SIG-M5 treated with dmso at 0.1 percent for 504 hours (cell line): ENCODE measurements around the gene KITLG.
"Not testable (repeated sequence)": the region's sequence is repeated elsewhere in the genome, so short reads cannot be mapped to it uniquely, and the experiment has no call there.

Source experiments
- DNase-seq: peaks from one replicate; lab custom pipeline; 2025; ENCODE audit not compliant: unreplicated experiment; lab: John Stamatoyannopoulos, UW

The KITLG gene, protein sequence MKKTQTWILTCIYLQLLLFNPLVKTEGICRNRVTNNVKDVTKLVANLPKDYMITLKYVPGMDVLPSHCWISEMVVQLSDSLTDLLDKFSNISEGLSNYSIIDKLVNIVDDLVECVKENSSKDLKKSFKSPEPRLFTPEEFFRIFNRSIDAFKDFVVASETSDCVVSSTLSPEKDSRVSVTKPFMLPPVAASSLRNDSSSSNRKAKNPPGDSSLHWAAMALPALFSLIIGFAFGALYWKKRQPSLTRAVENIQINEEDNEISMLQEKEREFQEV

DNA sequence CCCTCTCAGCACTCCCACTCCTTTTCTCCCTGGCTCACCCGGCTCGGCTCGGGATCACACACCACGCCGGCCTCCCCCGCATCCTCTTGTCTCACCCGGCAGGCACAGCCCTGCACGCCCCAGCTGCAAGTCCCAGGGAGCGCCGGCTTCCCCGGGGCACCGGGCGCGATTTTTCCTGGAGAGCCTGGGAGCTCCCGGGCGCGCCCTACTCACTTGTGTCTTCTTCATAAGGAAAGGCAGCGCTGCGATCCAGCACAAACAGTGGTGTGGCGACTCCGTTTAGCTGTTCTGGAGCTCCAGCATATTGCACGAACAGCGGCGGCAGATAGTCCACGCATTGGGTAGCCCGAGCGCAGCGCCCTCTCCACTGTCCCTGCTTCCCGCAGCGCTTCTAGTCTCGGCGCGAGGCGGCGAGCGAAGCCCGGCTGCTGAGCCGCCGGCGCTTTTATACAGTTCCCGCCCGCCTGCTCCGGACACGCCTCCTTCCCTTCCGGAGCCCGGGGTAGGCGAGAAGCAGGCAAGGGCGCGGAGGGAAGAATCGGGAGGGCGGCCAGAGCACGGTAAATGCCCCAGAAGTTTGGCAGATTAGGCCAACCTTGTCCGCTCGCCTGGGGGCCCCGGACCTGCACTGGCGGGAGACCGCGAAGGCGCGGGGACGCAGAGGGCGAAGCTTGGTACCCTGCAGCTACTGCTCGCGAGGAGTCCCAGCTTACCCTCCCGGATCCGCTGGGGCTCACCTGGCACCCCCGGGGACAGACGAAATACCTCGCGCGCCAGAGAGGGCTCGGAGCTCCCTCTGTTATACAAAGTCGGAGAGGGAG, at the start of gene KITLG:
KITLG (minus strand) TSS at position 421 of the 821 bp plus-strand sequence; CDS start at position 228, 193 bp downstream.
- peak; percentile 10 for DNase-seq

DNA sequence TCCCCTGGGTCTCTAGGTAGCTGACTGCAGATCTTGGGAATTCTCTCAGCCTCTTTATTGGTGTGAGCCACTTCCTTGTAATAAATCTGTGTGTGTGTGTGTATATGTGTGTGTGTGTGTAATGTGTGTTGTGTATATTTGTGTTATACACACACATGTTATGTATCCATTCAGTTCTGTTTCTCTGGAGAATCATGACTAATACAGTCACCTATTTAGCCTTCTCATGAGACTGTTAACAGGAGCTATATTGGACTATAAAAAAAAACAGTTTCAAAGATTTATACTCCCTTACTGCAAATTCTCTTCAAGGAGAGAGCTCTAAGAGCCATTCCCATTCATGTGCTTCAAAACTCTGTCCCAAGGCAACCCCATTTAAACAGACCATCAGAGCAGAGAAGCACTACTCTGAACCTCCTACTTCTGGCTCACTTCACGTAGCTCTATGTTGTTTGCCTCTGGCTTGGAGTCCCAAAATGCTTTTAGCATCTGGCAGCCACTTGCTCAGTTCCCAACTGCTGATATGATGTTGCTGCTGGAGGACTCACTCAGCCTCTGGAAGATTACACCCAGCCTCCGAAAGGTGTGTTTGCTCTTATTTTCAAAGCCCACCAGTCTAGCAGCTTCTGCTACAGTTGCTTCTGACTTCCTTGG, 48.7 kb upstream of the KITLG start:
- DNase-seq: no peak

DNA sequence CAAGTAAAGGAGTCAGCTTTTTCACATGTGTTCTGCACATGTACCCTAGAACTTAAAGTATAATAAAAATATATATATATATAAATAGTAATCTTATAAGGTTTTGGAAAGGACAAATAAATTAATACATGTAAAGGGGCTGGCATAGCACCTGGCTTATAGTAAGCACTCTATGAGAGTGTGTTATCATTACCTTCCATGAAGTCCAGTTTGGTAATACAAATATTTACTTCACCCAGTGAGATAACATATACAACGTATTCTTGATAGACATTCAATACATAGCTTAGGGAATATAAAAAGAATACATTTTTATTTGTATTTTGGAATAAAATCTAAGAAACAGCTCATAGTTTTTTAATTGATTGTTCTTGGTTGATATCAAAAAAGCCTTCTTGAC, 47.8 kb upstream of the KITLG start:
- DNase-seq: not testable (repeated sequence)

DNA sequence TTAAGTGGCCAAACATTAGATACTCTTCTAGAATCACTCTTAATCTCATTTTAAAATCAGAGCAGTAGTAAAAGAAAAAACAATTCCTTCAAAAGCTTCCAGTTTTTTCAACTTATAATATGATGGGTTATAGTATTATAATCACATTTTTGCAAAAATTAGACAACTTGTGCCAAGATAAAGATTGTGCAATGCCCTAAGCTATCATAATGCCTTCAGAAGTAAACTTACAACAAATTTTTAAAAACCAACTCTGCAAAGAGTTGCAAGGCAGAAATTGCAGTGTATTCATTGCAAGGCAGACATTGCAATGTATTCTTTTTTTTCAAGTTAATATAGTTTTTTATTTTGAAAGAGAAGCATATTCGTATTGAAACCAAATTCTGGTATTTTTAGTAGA, 47.2 kb upstream of the KITLG start:
- DNase-seq: no peak

DNA sequence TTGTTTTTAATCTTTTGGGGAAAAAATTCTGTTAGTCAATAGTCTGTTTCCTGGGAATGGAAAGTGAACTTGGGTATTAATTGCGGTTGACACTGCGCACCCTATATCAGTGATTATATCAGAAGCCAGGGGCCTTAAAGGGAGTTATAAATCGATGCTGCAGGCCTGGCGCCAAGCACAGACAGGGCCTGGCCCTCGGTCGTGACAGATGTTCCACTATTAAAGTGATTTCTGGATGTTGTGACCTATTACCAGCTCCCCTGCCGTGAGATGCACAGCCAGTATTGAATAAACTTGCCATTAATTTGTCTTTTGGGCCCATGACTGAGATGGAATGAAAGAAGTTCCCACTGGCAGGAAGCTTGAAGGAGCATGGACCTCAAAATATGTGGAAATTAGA, 45.1 kb upstream of the KITLG start:
- DNase-seq: no peak

DNA sequence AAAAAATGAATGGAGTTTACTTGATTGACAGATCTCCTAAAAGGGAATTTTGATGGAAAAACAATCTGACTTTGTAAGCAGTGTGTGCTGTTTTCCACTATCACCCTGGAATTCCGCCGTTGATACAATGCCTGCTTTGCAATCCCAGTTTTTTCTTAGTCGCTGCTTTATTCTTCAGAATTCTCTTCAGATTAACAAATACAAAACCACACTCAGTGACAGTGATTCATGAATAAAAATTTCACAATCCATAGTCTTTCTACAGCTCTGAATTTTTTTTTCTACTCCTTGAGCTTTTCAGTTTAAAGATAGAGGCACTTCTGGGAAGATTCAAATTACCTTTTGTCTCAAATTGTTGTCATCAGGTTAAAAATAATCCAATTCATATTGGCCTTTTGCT, 44.6 kb upstream of the KITLG start:
- no peak for DNase-seq

DNA sequence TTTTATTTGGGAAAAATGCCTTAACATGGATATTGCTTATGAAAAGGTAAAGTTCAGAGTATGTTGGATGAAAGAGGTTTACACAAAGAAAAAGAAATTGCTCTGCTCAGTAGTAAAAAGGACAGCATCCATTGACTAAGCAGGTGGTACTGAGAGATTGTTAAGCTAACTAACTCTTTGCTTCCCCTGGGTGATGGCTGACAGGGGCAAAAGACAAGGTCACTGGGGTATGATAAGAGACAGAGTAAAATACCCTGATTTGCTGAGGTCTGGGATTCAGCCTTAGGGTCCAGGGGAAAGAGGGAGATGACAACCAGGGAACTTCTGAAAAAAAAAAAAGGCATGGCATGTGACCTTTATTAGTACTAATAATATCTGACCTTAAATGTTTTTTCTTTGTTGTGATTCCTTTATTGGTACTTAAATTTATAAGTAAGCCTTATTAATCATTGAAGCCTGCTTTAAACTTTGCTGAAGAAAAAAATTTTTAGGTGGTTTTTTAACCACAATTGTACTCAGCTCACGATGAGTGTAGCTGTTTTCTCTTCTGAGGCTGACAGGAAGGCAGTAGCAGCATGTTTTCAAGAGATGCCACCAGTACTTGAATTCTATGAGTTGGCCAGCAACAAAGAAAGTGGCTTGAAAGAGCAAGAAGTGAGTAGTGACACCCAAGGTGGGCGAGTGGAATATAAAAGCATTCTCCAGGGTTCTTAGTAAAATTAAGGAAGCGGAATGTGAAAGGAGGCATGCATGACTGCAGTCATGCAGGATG, 43.7 kb upstream of the KITLG start:
- no peak for DNase-seq

DNA sequence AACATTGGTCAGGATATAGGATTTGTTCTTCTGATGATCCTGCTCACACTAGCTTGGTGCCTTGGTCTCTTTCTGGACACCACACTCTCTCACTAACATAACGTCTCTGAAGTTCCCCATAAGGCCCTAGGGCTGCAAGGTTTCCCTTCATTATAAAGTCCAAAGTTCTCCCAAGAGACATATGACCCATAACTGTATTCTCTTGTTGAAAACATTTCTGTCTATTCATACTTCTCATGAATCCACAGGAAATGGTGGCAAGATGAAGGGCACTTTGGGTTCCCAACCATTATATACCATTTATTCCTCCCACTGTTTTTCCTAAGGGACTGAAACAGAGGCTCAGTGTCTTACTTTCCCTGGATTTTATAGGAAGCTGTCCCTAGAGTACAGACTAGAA, 37.1 kb upstream of the KITLG start:
- no peak for DNase-seq

DNA sequence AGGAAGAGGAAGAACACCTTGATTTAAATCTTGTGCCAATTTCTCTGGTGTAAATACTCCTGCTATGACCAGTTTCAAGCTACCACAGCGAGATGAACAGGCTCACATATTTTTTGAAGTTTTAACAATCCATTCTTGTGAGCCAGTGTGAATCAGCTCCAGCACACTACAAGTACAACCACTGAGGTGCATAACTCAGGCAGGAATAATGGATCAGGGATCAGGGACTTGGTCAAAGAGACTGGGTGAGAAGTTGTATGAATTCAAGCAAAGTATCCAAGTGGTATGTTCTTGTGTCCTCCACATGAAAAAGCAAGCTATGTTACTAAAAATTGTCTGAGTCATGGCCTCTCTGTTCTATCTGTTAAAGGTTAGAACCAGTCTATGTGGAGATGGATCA, 35.2 kb upstream of the KITLG start:
- DNase-seq: no peak

DNA sequence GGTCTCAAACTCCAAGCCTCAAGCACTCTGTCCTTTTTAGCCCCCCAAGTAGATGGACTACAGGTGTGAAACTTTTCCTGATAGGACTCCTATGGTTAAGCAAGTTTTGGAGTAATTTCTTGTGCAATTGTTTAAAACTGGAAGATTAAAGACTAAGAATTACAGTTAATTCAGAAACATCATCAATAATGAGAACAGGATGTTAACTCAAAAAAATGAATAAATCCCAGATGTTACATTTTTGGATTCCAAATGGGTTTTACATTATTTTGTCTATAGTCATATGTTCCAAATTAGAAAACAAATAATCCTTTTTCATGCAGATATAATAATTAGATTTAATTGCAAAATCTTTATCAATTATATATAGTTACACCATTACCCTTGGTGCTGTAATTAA, 24.4 kb upstream of the KITLG start:
- no peak for DNase-seq

DNA sequence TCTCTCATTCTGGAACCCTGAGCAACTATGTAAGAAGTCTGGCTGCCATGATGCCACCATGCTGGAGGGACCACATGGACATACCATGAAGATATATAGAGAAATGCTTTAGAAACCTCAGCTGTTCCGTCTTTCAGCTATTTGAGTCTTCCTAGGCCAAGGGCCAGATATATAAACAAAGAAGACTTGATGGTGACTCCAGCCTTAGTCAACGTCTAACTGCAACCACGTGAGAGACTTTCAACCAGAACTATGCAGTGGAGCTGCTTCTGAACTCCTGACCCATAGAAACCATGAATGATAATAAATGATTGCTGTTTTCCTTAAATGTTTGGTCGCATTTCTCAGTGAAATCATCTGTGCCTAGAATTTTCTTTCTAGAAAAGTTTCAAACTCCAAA, 20.0 kb upstream of the KITLG start:
- no peak for DNase-seq

DNA sequence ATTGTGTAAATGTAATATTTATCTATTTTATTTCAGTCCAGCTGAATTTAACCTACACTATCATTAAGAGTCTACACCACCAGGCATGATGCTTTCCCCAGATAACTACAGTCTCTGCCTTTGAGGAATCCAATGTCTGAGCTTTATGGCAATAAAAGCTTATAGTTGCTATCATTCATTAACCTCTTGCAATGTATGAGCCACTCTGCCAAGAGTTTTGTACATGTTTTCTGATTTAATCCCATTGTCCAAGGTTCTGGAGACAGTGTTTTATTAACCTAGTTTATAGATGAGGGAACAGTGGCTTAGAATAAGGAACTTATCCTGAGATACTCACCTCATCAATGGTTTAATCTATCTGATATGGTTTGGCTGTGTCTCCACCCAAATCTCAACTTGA, 17.1 kb upstream of the KITLG start:
- no peak for DNase-seq

DNA sequence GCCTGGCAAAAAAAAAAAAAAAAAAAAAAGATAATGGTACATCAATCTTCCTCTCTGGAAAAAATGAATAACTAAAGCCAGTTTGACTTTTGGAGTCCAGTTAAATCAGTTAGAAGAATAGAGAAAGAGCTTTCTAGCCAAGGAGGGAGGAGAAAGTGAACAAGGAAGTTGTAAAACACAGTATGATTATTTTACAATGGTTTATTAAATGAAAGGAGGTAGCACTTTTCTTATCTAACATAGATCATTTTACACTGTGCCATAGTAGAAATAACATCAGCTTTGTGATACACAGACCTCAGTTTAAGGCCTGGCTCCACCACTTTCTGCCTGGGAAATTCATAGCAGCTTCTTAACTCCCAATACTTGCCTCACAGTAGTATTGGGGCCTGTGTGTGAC, 15.4 kb upstream of the KITLG start:
- no peak for DNase-seq

DNA sequence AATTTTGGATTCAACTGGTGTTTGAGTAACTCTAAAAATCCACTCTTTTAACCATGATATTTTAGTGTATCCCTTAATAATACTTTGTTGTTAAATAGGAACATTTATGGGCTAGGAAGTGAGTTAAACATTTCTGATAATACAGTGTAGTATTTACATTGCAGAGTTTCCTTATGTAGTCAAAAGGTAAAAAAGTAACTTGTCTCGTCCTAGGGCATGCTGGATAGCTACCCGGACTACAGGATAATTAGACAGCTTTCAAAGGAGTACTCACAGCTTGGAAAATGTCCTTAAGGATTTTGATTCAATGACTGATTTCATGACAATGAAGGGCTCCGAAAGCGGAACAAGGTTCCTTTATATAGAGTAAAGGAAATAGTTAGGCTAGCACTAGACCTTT, 14.5 kb upstream of the KITLG start:
- no peak for DNase-seq

DNA sequence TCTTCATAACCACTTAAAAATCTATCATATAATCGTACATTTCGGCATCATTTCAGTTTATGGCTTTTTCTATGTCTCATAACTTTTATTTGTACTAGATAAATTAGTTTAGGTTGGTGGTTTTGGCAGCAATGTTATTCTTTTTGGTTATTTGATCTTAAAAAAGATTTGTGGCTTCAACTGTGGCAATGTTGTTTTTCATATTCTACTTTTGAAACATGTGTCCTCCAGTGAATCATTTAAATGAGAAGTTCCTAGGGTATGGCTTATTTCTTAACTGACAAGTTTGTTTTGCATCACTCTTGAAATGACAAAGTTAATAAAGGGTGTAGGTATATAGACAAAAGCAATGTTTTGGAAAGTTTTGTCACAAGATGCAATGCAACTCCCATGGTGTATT, 11.1 kb upstream of the KITLG start:
- no peak for DNase-seq

DNA sequence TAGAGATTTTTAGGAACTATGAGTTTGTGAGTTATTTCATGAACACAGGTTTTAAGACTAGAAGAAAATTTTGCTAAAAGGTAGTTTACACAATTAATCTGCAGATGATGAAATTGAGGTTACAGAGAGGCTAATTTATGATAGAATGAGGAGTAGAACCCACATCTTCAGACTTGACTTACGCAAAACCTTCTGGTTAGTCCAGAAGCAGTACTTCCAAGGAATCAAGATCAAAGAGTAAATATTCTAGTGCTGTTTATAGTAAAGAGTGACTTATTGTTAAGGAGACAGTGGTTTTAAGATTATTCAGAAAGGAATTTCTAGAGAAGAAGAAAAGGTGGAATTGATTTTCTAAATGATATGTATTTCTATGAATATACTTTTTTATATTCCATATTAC, 10.6 kb upstream of the KITLG start:
- no peak for DNase-seq

DNA sequence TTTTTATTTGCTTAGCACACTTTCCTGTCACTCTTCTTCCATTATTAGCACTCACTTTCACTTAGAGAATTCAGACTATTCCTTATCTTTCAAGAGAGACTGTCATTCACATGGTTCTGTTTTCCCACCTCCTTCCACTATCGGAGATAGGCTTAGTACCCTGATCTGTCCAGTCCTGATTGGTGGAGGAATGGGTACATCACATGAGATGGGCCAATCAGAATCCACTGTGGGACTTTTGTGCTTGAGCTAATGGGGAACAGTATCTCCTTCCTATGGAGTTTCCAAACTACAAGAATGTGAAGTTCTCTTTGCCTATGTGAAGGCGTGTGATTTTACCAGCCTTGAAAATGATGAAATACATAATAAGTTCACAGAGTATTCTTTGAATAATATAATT, 4.8 kb upstream of the KITLG start:
- no peak for DNase-seq

DNA sequence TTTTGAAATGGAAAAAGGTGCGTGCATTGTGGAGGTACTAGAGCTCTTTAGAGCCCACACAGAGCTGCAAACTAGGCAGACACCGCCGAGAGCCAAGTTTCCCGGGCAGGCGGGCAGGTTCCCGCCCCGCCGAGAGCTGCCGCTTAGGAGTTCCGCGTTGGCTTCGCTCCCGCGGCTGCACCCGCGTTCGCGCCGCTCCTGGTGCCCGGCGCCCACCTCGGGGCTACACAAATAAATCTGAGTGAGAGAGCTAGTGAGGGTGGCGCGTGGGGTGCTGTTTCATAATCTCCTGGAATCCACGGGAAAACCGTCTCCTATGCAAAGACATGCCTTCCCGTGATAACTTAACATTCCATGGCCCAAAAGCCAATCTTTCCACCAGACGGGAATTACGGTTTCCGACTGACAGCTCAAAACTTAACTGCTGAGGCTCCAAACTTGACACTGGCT, 645 bp downstream of the KITLG start:
- DNase-seq: no peak

DNA sequence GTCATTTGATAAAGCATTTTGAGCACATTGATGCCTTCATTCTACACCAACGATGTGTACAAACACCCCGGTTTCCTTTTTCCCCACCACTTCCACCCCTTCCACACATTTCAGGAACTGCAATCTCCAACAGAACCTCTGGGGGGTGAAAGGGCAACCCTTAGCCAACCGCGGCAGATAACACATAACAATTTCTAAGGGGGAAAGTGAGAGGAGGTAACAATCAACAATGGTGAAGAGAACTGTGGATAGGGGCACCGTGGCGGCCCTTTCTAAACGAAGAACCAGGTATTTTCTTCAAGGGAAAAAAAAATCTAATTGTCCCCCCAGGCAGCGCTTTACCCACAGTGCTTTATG, 1.1 kb downstream of the KITLG start:
- DNase-seq: peak; percentile 13

DNA sequence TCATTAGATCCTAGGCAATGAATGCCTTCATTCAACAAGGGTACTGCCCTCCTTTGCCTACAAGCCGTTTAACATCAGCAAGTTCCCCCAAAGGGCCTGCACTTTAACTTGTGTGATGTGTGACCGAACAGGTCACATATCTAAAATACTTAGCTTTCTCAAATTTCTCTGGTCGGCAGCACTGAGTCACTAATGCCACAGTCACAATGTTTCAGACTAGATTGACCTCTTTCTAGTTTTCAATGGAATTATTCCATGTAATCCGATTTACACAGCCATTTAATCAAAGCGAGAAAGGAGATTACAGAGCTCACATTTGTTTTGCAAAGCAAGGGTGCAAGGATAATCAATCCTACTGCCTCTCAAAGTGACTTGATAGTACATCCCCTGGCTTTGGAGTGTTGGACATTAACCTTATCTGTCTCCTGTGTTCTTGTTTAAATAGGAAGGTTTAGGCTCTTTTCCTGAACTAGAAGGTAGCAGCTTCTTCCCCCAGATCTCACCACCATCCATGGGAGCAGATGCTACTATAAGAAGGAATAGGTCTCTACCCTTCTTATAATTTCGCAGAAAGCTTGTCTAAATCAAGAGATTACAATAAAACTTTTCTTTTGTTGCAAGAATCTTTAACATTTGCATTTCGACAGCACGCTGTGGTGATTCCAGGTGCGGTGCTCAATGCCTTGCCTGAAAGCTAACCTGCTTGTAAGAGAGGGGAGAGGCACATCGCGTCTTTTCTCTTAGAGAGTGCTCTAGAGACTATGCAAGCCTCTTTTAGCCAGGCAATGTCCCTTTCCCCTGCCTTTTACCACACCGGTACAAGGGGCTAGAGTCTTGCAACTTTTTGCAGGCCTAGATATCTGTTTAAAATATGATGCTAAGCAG, 1.8 kb downstream of the KITLG start:
- DNase-seq: no peak
